HepG2 (cell line): Measurements from ENCODE around the gene C10orf143. TPM values are rescaled to one million over a fixed set of nuclear protein-coding genes. Genes with fewer than 3 reads are reported as not detected.

Experiments
- EEA1 ChIP-seq: sonication (generic); formaldehyde crosslinking; IDR thresholded peaks from 2 replicates; pipeline ENCODE4 v1.5.1; 2020; ENCODE audit warnings: mild to moderate bottlenecking, missing genetic modification reagents, borderline replicate concordance
- HOXA3 ChIP-seq: sonication (generic); formaldehyde crosslinking; IDR thresholded peaks from 2 replicates; pipeline ENCODE4 v1.5.0; 2020; ENCODE audit warnings: missing genetic modification reagents
- IKZF1 ChIP-seq: fragments of 450-650 bp; IDR thresholded peaks from 2 replicates; pipeline ENCODE4 v1.7.1; 2016
- JUN ChIP-seq: sonication (generic); formaldehyde crosslinking; IDR thresholded peaks from 2 replicates; pipeline ENCODE4 v1.4.0; 2020; ENCODE audit warnings: mild to moderate bottlenecking, missing genetic modification reagents
- SPEN ChIP-seq: sonication (generic); formaldehyde crosslinking; IDR thresholded peaks from 2 replicates; pipeline ENCODE4 v1.5.1; 2020; ENCODE audit warnings: low read depth, mild to moderate bottlenecking, missing genetic modification reagents
- TRIM24 ChIP-seq: sonication (generic); formaldehyde crosslinking; IDR thresholded peaks from 2 replicates; pipeline ENCODE4 v1.8.0; 2022; ENCODE audit warnings: mild to moderate bottlenecking, missing genetic modification reagents
- ZNF20 ChIP-seq: sonication (generic); formaldehyde crosslinking; IDR thresholded peaks from 2 replicates; pipeline ENCODE4 v1.4.0; 2020; ENCODE audit warnings: mild to moderate bottlenecking, moderate library complexity, missing genetic modification reagents
- ZNF468 ChIP-seq: sonication (generic); formaldehyde crosslinking; IDR thresholded peaks from 2 replicates; pipeline ENCODE4 v1.8.0; 2022; ENCODE audit warnings: mild to moderate bottlenecking, moderate library complexity, missing genetic modification reagents
- ZNF773 ChIP-seq: sonication (generic); formaldehyde crosslinking; IDR thresholded peaks from 2 replicates; pipeline ENCODE4 v1.4.0; 2020; ENCODE audit warnings: missing genetic modification reagents, borderline replicate concordance
- ZNF841 ChIP-seq: sonication (generic); formaldehyde crosslinking; IDR thresholded peaks from 2 replicates; pipeline ENCODE4 v1.8.1; 2023; ENCODE audit warnings: missing genetic modification reagents, borderline replicate concordance
- polyA plus RNA-seq, 8 experiments: library from polyadenylated mRNA; depleted of rRNA in 3 of 8; stranded (reverse) in 7 of 8; unstranded in 1 of 8; fragments of >200 nt; fragmentation: Illumina TruSeq in 4 of 8; extraction: Trizol in 4 of 8; gene quantifications; 2 replicates each; pipeline versions ENCODE4 v1.2.1 to v1.2.3, GENCODE V29; 2011 to 2016; ENCODE audit warnings: low read depth in 4 of 8, missing spikeins in 1 of 8, mixed read lengths in 1 of 8; ENCODE audit not compliant: insufficient read depth in 1 of 8
- total RNA-seq, 5 experiments: library from RNA; depleted of rRNA; stranded (reverse); fragments of >200 nt; fragmentation: Illumina TruSeq; extraction: Trizol; gene quantifications; 2 replicates each; pipeline ENCODE4 v1.2.3, GENCODE V29; 2016; ENCODE audit warnings: low read depth in 1 of 5
- TF ChIP-seq, protein P1 (sequence below): sonication (generic); formaldehyde crosslinking; IDR thresholded peaks from 2 replicates; pipeline ENCODE4 v1.5.0; 2020; ENCODE audit warnings: mild to moderate bottlenecking, missing genetic modification reagents
- TF ChIP-seq, protein P2 (sequence below): sonication (generic); formaldehyde crosslinking; IDR thresholded peaks from 2 replicates; pipeline ENCODE4 v1.4.0; 2020; ENCODE audit warnings: missing genetic modification reagents, borderline replicate concordance
- TF ChIP-seq, protein P3 (sequence below): sonication (generic); formaldehyde crosslinking; IDR thresholded peaks from 2 replicates; pipeline ENCODE4 v1.4.0; 2020; ENCODE audit warnings: missing genetic modification reagents
- TF ChIP-seq, protein P4 (sequence below): conservative IDR thresholded peaks from 2 replicates; pipeline ENCODE4 v1.6.1; 2018; ENCODE audit warnings: missing genetic modification reagents

The C10orf143 gene
- total and polyA plus RNA-seq, 2 of the 13 experiments (the other 11 are each of a cell fraction or from before 2014, with no cell fraction given), result 0.21 to 0.91 TPM

DNA sequence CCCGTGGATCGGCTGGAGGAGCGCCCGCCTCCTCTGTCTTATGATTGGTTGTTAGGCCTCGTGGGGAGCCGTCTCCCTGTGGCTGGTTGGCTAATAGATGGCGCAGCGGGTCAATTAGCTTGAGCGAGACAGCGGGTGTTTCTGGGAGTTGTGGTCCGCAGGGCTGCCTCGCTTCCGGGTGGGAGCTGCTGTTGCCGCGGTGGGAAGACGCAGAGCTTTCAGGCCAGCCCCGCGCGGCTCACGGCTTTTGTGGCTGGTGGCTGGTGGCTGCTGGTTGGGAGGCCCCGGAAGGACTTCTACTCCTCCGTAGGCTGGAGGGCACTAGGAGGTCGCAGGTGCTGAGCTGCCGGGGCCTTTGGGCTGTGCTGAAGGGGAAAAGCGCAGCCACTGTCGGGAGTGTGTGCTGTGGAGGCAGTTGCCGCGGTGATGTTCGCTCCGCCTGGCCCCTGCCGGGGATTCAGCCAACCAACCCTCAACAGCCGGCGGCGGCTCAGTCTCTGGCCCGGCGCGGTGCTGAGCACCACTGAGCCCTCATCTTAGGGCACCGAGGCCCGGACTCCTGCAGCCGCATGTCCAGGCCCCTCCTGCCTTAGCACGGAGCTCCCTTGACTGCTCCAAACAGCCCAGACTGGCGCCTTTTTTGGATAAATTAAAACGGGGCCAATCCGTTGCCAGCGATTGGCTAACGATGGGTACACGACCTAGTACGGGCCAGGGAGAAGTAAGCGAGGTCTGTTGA, 652 bp upstream of the C10orf143 start (continued):
- TF ChIP-seq EEA1 (no peak), JUN (no peak), ZNF841 (CRISPR knock-in tag) (no peak), ZNF773 (CRISPR knock-in tag) (no peak), IKZF1 (no peak), ZNF20 (0 out of 2 replicates have a peak, but pooled peaks have one; percentile 72), HOXA3 (peak; percentile 55), ZNF468 (CRISPR knock-in tag) (no peak), SPEN (no peak; the same call in 1 of the 2 replicates), TRIM24 (CRISPR knock-in tag) (no peak)
- TF ChIP-seq, protein P1, sequence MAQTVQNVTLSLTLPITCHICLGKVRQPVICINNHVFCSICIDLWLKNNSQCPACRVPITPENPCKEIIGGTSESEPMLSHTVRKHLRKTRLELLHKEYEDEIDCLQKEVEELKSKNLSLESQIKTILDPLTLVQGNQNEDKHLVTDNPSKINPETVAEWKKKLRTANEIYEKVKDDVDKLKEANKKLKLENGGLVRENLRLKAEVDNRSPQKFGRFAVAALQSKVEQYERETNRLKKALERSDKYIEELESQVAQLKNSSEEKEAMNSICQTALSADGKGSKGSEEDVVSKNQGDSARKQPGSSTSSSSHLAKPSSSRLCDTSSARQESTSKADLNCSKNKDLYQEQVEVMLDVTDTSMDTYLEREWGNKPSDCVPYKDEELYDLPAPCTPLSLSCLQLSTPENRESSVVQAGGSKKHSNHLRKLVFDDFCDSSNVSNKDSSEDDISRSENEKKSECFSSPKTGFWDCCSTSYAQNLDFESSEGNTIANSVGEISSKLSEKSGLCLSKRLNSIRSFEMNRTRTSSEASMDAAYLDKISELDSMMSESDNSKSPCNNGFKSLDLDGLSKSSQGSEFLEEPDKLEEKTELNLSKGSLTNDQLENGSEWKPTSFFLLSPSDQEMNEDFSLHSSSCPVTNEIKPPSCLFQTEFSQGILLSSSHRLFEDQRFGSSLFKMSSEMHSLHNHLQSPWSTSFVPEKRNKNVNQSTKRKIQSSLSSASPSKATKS (CRISPR knock-in tag), result no peak
- TF ChIP-seq, protein P2, sequence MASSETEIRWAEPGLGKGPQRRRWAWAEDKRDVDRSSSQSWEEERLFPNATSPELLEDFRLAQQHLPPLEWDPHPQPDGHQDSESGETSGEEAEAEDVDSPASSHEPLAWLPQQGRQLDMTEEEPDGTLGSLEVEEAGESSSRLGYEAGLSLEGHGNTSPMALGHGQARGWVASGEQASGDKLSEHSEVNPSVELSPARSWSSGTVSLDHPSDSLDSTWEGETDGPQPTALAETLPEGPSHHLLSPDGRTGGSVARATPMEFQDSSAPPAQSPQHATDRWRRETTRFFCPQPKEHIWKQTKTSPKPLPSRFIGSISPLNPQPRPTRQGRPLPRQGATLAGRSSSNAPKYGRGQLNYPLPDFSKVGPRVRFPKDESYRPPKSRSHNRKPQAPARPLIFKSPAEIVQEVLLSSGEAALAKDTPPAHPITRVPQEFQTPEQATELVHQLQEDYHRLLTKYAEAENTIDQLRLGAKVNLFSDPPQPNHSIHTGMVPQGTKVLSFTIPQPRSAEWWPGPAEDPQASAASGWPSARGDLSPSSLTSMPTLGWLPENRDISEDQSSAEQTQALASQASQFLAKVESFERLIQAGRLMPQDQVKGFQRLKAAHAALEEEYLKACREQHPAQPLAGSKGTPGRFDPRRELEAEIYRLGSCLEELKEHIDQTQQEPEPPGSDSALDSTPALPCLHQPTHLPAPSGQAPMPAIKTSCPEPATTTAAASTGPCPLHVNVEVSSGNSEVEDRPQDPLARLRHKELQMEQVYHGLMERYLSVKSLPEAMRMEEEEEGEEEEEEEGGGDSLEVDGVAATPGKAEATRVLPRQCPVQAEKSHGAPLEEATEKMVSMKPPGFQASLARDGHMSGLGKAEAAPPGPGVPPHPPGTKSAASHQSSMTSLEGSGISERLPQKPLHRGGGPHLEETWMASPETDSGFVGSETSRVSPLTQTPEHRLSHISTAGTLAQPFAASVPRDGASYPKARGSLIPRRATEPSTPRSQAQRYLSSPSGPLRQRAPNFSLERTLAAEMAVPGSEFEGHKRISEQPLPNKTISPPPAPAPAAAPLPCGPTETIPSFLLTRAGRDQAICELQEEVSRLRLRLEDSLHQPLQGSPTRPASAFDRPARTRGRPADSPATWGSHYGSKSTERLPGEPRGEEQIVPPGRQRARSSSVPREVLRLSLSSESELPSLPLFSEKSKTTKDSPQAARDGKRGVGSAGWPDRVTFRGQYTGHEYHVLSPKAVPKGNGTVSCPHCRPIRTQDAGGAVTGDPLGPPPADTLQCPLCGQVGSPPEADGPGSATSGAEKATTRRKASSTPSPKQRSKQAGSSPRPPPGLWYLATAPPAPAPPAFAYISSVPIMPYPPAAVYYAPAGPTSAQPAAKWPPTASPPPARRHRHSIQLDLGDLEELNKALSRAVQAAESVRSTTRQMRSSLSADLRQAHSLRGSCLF, result no peak
- TF ChIP-seq, protein P3, sequence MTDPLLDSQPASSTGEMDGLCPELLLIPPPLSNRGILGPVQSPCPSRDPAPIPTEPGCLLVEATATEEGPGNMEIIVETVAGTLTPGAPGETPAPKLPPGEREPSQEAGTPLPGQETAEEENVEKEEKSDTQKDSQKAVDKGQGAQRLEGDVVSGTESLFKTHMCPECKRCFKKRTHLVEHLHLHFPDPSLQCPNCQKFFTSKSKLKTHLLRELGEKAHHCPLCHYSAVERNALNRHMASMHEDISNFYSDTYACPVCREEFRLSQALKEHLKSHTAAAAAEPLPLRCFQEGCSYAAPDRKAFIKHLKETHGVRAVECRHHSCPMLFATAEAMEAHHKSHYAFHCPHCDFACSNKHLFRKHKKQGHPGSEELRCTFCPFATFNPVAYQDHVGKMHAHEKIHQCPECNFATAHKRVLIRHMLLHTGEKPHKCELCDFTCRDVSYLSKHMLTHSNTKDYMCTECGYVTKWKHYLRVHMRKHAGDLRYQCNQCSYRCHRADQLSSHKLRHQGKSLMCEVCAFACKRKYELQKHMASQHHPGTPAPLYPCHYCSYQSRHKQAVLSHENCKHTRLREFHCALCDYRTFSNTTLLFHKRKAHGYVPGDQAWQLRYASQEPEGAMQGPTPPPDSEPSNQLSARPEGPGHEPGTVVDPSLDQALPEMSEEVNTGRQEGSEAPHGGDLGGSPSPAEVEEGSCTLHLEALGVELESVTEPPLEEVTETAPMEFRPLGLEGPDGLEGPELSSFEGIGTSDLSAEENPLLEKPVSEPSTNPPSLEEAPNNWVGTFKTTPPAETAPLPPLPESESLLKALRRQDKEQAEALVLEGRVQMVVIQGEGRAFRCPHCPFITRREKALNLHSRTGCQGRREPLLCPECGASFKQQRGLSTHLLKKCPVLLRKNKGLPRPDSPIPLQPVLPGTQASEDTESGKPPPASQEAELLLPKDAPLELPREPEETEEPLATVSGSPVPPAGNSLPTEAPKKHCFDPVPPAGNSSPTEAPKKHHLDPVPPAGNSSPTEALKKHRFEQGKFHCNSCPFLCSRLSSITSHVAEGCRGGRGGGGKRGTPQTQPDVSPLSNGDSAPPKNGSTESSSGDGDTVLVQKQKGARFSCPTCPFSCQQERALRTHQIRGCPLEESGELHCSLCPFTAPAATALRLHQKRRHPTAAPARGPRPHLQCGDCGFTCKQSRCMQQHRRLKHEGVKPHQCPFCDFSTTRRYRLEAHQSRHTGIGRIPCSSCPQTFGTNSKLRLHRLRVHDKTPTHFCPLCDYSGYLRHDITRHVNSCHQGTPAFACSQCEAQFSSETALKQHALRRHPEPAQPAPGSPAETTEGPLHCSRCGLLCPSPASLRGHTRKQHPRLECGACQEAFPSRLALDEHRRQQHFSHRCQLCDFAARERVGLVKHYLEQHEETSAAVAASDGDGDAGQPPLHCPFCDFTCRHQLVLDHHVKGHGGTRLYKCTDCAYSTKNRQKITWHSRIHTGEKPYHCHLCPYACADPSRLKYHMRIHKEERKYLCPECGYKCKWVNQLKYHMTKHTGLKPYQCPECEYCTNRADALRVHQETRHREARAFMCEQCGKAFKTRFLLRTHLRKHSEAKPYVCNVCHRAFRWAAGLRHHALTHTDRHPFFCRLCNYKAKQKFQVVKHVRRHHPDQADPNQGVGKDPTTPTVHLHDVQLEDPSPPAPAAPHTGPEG (CRISPR knock-in tag), result no peak; the same call in 1 of the 2 replicates
- TF ChIP-seq, protein P4, sequence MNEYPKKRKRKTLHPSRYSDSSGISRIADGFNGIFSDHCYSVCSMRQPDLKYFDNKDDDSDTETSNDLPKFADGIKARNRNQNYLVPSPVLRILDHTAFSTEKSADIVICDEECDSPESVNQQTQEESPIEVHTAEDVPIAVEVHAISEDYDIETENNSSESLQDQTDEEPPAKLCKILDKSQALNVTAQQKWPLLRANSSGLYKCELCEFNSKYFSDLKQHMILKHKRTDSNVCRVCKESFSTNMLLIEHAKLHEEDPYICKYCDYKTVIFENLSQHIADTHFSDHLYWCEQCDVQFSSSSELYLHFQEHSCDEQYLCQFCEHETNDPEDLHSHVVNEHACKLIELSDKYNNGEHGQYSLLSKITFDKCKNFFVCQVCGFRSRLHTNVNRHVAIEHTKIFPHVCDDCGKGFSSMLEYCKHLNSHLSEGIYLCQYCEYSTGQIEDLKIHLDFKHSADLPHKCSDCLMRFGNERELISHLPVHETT (CRISPR knock-in tag), result no peak
